GM19328 (cell line): ENCODE measurements around the gene C1QTNF1.
"Not testable (repeated sequence)": the region's sequence is repeated elsewhere in the genome, so short reads cannot be mapped to it uniquely, and the experiment has no call there.

ENCODE experiments used
- ATAC-seq: cut with Tn5 transposase; IDR thresholded peaks from one replicate; pipeline ENCODE4 v1.9.1; 2021; ENCODE audit warnings: mild to moderate bottlenecking, moderate library complexity; ENCODE audit not compliant: unreplicated experiment

C1QTNF1 gene

DNA sequence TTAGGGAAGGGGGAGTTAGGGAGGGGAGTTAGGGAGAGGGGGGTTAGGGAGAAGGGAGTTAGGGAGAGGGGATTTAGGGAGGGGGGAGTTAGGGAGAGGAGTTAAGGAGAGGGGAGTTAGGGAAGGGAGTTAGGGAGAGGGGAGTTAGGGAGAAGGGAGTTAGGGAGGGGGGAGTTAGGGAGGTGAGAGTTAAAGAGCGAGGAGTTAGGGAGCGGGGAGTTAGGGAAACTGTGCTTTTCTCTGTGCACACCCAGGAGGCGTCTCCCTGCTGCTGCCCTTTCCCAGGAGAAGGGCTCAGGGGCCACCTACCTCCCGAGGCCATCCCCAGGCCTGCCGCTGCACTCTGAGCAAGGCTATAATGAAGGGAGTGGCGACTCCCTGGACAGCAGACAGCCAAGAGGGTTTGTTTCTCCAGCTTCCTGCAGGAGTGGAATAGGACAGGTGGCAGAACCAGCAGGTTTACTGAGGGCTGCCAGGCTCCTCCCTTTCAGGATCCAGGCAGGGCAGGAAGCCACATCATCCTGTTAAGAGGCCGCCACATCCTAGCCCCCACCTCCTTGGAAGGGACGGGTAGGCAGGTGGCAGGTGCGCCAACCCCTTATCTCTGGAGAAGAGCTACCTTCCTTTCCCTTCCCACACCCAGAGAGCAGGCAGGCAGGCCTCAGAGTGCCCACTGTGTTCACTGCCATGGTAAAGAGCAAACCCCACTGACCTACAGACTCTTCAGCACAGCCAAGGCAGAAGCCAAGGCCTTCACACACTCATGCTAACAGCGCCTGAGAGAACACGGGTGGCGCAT, 18.7 kb upstream of the C1QTNF1 start:
- no peak for ATAC-seq

GRCh38 chr17:79006046-79006445, 17.9 kb upstream of the C1QTNF1 start:
- no peak for ATAC-seq

GRCh38 chr17:79006794-79007503, 17.0 kb upstream of the C1QTNF1 start:
- ATAC-seq = no peak

DNA sequence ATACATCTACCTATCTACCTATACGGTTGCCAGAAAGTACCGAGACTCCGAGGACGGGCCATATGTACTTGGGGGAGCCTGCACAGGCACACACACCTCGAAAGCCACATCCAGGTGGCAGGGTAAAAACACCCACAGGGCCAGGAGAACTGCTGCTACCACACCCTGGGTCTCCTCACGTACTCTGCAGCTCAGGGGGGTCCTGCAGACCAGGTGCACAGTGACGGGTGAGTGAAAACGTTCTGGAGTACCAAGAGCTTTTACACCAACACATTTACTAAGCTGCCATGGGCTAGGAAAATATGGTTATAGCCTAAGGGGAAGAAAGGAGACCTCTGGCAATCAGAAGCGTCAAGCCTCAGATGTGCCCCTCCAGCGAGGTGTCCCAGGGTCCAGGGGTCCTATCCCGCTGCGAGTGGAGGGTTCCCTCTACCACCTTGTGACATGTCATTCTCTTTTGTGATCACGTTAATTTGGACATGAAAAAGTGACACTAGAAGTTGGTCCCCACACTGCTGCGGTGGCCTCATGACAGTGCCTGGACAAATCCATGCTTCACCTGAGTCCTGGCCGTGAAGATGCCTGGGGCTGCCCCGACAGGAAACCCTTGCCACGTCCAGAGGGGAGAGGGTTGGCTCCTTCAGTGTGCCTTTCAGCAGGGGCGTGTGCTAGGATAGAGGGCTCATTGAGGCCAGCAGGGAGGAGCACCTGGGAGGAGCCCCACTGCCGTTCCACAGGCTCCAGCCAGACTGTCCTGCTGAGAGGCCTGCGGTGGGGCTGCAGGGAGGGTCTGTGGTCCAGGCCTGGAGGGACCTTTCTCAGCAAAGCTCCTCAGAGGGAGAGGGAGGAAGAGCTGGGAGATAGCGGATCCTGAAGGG, 16.2 kb upstream of the C1QTNF1 start:
- no peak for ATAC-seq

- ATAC-seq = no peak
Measured at GRCh38 chr17:79008666-79009387, 15.1 kb upstream of the C1QTNF1 start.

DNA sequence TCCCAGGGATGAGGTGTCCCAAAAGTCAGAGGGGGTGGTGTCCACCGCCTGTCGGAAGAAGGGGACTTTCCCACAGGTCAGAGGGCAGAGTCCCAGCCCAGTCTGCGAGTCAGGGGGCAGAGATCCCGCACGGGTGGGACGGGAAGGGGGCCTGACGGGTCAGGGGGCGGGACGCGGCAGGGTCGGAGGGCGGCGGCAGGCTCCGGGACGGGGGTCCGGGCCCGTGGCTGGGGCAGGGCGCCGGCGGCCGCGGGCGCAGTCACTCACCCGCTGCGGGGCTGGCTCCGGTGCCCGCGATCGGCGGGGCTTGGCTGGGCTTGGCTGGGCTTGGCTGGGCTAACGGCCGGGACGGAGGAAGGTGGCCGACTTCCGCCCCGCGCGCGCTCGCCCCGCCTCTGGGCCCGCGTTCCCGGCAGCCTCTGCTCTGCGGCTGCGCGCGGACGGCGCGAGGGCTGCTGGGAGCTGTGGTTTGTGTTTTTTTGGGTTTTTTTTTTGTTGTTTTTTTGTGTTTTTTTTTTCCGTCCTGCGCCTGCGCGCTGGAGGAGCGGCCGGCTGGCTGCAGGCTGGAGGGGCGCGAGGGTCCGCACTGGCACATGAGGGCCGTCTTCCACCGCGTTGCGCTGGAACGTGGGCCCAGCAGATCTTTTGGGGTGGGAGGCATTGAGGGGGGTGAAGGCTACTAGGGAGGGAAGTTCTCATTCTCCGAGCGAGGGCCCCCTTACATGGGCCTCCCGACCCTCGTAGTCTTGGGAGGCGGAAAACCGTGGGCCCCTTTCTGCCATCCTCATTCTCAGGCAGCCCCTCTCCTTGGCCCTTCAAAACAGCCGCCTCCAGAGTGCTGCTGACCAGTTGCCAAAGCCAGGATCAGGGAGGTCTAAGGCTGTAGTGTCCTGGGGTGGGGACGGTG, 14.3 kb upstream of the C1QTNF1 start, which contains the start of gene CANT1:
Gene CANT1 (minus strand): TSS at position 368 of the 907 bp plus-strand sequence. CDS start 12,142 bp downstream, outside the sequence.
- ATAC-seq = peak; percentile 92

- ATAC-seq = no peak
Measured at GRCh38 chr17:79010304-79010646, 13.7 kb upstream of the C1QTNF1 start.

DNA sequence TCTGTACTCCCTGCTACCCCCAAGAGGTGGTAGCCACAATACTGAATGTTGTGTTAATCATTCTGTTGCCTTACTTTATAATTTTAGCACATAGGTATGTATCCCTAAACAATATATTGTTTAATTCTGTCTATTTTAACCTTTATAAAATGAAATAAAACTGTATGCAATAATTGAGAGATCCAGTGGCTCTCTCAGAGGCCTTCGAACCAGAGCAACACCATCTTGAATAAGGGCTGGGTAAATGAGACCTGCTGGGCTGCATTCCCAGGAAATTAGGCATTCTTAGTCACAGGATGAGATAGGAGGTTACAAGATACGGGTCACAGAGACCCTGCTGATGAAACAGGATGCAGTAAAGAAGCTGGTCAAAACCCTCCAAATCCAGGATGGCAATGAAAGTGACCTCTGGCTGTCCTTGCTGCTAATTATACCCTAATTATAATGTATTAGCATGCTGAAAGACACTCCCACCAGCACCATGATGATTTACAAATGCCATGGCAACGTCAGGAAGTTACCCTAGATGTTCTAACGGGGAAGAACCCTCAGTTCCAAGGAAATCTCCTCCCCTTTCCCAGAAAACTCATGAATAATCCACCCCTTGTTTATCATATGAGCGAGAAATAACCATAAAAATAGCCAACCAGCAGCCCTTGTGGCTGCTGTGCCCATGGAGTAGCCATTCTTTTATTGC, 12.4 kb upstream of the C1QTNF1 start:
- ATAC-seq = no peak

DNA sequence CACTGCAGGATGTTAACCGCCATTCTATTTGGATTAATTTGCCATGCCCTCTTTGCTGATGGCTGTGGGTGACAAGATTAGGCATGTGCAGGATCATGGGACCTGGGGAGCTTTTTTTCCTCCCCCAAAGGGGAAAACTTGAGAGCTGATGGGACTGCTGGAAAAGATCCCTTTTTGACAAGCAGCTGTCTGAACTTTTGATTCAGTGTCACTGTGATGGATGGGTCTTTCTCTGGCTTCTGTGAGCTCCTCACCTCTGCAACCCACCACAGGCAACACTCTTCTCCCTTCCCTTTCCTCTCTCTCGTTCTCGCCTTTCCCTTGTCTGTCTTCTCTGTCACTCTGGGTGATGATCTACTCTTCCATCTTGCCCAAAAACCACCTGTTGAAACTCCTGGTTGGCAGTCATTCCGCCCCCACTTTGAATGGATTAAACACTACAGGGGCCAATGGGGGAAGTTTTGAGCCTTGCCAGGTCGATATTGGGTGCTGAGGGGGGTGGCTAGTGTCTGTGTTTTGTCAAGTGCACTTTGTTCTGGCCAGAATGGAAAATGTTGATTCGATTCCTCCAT, 11.3 kb upstream of the C1QTNF1 start:
- ATAC-seq = no peak

DNA sequence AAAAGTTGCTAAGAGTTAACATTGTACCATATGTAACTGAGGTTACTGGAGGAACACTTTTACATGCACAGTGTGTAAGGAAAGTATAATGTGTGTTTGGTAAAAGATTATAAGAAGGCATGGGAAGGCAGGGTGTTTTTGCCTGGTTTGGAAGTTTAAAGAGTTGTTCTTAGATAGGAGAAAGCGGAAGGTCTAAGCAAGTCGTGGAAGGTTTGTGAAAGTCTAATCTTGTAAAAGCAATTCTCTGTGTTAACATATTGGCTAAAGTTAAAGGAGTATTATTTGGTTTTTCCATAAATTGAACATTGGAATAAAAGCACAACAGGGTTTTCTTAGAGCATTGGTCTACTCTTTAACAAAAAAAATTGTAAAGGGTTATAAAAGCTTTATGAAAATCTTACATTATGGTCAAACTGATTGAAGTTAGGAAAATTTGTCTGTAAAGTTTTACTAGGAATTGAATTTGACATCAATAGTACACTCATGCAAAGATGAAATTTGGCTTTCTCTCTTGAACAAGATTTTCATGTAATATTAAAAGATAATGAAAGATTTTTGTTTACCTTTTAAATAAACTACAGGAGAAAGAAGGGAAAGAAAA, 9.7 kb upstream of the C1QTNF1 start:
- no peak for ATAC-seq

DNA sequence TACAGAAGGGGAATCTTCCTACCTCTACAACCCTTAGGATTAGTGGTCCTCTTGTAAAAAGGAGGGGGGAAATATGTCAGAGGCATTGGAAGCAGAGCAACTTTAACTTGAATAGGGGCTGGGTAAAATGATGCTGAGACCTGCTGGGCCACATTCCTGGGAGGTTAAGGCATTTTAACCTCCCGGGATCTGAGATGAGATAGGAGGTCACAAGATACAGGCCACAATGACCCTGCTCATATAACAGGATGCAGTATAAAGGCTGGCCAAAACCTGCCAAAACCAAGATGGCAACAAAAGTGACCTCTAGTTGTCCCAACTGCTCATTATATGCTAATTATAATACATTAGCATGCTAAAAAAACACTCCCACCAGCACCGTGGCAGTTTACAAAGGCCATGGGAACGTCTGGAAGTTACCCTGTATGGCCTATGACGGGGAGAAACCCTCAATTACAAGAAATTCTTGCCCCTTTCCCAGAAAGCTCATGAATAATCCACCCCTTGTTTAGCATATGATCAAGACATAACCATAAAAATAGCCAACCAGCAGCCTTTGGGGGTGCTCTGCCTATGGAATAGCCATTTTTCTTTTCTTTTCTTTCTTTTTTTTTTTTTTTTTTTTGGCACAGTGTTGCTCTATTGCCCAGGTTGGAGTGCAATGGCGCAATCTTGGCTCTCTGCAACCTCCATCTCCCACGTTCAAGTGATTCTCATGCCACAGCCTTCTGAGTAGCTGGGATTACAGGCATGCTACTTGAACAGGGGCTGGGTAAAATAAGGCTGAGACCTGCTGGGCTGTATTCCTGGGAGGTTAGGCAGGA, 6.2 kb upstream of the C1QTNF1 start:
- ATAC-seq = no peak

GRCh38 chr17:79018370-79018695, 5.6 kb upstream of the C1QTNF1 start:
- no peak for ATAC-seq

- no peak for ATAC-seq
Measured at GRCh38 chr17:79019261-79019631, 4.7 kb upstream of the C1QTNF1 start.

- no peak for ATAC-seq
Measured at GRCh38 chr17:79019632-79020584, 4.1 kb upstream of the C1QTNF1 start.

GRCh38 chr17:79020631-79021301, 3.2 kb upstream of the C1QTNF1 start:
- no peak for ATAC-seq

DNA sequence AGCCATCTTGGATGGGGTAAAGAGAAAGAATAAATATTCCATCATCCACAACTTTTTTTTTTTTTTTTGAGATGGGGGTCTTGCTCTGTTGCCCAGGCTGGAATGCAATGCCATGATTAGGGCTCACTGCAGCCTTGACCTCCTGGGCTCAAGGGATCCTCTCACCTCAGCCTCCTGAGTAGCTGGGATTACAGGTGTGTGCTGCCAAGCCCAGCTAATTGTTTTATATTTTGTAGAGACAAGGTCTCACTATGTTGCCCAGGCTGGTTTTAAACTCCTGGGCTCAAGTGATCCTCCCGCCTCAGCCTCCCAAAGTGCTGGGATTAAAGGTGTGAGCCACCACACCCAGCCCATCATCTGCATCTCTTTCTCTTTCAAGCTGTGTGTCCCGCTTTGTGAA, 2.0 kb upstream of the C1QTNF1 start:
- not testable (repeated sequence) for ATAC-seq
